ENCODE results near the gene ELAVL1. TPM values are rescaled to one million over a fixed set of nuclear protein-coding genes. Genes with fewer than 3 reads are reported as not detected.

The ELAVL1 gene
- total RNA-seq, 4 donors from 2014 or later: 25.7 to 44.6 (median 34.5) TPM

DNA sequence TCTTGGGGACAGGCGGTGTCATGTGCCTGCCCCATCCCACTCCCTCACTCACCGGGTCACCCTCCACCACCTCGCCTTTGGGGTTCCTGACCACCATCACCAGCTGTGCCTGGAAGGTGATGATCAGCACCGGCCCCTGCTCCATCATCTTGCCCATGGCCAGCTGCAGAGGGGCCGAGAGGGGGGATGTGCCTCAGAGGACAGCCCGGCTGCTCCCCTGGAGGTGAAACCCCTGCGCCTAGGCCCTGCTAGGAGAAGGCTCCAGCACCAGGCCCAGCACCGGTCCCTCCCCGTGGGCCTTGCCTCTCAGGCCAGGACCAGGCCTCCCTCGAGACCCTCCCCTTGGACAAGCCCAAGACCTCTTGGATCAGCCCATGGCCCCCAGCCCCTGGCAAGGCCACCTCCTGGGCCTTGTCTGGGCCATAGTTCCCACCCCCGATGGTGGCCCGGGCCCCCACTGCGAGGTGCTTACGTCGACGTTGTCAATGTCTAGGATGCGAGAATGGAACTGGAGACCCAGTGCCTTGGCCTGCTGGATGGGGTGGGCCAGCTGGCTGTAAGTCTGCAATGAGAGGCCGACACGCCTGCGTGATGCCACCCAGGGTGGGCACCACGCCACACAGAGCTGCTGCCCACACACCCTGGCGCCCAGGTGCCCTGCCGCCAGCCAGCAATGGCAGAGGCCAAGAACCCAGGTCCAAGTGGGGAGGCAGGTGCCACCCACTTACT lies 77.7 kb downstream of the ELAVL1 start:
- no peak for DNase-seq
- no peak for TF ChIP-seq POLR2A (IDR thresholded peaks at IDR 0.05)
- TF ChIP-seq, protein P1, sequence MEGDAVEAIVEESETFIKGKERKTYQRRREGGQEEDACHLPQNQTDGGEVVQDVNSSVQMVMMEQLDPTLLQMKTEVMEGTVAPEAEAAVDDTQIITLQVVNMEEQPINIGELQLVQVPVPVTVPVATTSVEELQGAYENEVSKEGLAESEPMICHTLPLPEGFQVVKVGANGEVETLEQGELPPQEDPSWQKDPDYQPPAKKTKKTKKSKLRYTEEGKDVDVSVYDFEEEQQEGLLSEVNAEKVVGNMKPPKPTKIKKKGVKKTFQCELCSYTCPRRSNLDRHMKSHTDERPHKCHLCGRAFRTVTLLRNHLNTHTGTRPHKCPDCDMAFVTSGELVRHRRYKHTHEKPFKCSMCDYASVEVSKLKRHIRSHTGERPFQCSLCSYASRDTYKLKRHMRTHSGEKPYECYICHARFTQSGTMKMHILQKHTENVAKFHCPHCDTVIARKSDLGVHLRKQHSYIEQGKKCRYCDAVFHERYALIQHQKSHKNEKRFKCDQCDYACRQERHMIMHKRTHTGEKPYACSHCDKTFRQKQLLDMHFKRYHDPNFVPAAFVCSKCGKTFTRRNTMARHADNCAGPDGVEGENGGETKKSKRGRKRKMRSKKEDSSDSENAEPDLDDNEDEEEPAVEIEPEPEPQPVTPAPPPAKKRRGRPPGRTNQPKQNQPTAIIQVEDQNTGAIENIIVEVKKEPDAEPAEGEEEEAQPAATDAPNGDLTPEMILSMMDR (IDR thresholded peaks at IDR 0.05): no peak
- intact Hi-C loops (cut with DNase I): no loop called here
- 80 to 88% methylated on average over 1 to 6 of the region's 23 CpGs for WGBS, 2 donors
- Histone ChIP-seq H3K4me1 (peaks cover 36 to 89% (median 47%) of the 10 kb centered on the region in 3 donors), H3K4me3 (peak overlapping the region in 1 of 4 donors; percentile 27), H3K36me3 (peaks cover 16 to 48% (median 22%) of the 10 kb centered on the region in 3 donors), H3K27ac (peak overlapping the region; percentile 63 to 91 (median 84)), H3K27me3 (peaks cover 0 to 19% (median 0%) of the 10 kb centered on the region in 4 donors), H3K9me3 (no peaks in the 10 kb centered on the region)

DNA sequence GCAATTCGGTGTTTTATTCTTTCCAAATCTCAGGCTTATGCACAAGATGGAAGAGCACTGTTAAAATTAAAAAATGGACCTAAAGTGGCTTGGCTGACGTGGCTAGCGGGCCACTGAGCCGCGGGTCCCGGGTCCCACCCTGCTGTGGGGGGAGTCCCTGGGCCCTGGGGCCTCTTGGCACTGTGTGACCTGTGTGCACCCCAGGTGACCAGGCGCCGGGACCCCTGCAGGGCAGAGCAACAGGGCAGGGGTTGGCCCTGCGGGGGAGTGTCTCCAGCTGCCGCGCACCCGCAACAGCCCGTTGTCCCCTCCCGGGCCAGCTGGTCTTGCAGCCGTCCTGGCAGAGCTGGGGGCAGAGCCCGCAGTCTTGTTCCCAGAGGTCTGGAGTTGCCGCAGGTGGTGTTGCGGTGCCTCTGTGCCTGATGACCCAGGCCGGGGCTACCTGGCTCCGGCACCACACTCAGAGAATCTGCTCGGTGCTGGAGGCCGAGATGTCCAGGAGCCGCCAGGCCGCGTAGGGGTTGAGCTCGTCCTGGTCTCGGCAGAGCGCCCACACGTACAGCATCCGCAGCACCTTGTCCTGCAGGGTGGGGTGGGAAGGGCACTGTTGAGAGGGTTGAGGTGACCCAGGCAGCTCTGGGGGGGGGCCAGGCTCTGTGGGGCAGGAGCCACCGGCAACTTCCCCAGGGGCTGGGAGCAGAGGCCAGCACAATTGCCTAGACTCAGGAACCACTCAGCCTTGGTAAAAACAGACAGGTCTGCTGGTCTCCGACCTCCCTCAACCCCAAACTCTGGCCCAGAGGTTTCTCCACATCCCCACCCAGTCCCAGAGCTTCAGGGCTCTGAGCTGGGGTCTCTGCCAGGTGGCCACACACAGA lies 78.5 kb downstream of the ELAVL1 start:
- 50 to 53% methylated on average over 2 to 8 of the region's 32 CpGs for WGBS, 2 donors
- Histone ChIP-seq H3K36me3 (peaks cover 8 to 48% (median 19%) of the 10 kb centered on the region in 3 donors), H3K27me3 (peaks cover 0 to 19% (median 0%) of the 10 kb centered on the region in 4 donors), H3K4me1 (peaks cover 37 to 97% (median 52%) of the 10 kb centered on the region in 3 donors), H3K27ac (peak overlapping the region; percentile 63 to 91 (median 84)), H3K4me3 (peak overlapping the region in 1 of 4 donors; percentile 71), H3K9me3 (no peaks in the 10 kb centered on the region)
- TF ChIP-seq, protein P1 (IDR thresholded peaks at IDR 0.05): no peak
- TF ChIP-seq POLR2A (IDR thresholded peaks at IDR 0.05): no peak
- intact Hi-C loops (cut with DNase I): no loop called here
- DNase-seq: no peak

DNA sequence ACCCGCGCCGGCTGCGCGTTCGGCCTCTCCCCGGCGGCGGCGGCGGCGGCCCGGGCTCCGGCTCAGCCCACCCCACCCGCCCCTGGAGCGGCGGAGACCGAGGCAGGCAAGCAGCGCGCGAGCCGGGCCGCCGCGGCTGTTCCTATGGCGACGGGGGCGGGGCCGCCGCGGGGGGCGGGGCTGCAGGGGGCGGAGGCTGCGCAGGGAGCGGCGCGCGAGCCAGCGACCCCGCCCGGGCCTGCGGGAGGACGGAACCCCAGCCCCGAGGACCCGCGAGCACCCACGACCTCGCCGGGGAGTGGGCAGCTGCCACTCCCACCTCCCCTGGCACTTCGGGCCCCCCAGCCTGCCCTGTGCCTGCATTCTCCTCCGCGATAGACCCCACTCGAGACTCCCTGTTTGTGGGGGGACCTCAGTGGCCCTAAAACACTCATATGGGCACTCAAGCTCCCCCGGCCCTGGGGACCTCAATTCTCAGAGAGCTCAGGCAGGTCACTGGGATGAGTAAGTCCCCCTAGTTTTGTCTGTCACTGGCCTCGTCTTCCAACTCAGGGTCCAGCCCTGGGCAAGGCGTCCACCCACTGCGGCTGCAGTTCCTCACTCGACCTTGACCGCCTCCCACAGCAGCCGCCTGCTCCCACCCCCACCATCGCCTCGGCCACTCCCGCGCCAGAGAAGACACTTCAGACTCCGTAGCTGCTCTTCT lies 79.3 kb downstream of the ELAVL1 start, which contains the start of gene CTXN1:
TSS of gene CTXN1 (minus strand) at position 115 of the 706 bp plus-strand sequence. CDS start 597 bp downstream, outside the sequence.
- peaks cover 45 to 97% (median 57%) of the 10 kb centered on the region in 3 donors for H3K4me1 ChIP-seq
- peak within 1 kb of the TSS; percentile 44 to 91 (median 84) for H3K27ac ChIP-seq
- peak within 1 kb of the TSS; percentile 31 to 71 (median 50) for H3K4me3 ChIP-seq
- no peaks in the 10 kb centered on the region for H3K9me3 ChIP-seq
- peaks cover under 1 to 45% (median 11%) of the 10 kb centered on the region in 3 donors for H3K36me3 ChIP-seq
- intact Hi-C loops (cut with DNase I): no loop called here
- DNase-seq: no peak
- TF ChIP-seq POLR2A (IDR thresholded peaks at IDR 0.05): no peak
- TF ChIP-seq, protein P1 (IDR thresholded peaks at IDR 0.05): peak in 2 of 6 experiments; percentile 10 to 17
- 44 to 53% methylated on average over 7 to 12 of the region's 65 CpGs for WGBS, 2 donors
- peaks cover 0 to 19% (median 0%) of the 10 kb centered on the region in 4 donors for H3K27me3 ChIP-seq

DNA sequence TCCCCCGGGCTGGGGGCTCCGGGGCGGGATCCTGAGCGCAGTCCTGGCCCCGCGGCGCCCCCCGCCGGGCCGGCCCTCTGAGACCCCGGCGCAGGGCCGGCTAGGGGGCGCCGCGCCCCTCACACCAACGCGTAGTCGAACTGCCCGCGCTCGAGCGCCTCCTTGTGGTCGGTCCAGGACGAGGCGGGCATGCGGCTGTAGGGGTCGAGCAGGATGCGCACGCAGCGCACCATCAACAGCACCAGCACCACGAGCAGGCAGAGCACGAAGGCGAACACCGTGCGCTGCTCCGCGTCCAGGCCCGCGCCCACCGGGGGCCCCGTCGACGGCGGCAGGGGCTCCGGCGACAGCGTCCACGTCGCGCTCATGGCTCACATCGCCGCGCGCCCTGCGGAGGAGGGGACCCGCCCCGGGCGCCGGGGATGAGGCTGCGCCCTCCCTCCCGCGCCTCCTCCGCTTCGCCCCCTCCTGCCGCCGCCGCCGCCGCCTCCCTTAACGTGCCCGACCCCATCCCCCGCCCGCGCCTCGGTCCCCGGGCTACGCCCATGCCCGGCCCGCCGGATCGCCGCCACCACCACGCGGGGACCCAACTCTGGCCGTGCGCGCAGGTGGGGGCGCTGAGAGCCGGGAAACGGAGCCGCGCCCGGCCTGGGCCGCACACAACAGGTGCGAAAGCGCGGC lies 80.1 kb downstream of the ELAVL1 start:
- no peaks in the 10 kb centered on the region for H3K9me3 ChIP-seq
- no peak for TF ChIP-seq POLR2A (IDR thresholded peaks at IDR 0.05)
- TF ChIP-seq, protein P1 (IDR thresholded peaks at IDR 0.05): peak; percentile 68 to 86 (median 80)
- H3K27me3 ChIP-seq: peaks cover 0 to 19% (median 0%) of the 10 kb centered on the region in 4 donors
- intact Hi-C loops (cut with DNase I): no loop called here
- peaks cover 47 to 93% (median 58%) of the 10 kb centered on the region in 3 donors for H3K4me1 ChIP-seq
- H3K36me3 ChIP-seq: peaks cover 0 to 36% (median 11%) of the 10 kb centered on the region in 3 donors
- WGBS, 2 donors: no CpG with 5 or more reads among the region's 98 CpGs
- peak overlapping the region; percentile 31 to 71 (median 50) for H3K4me3 ChIP-seq
- peak overlapping the region; percentile 44 to 91 (median 72) for H3K27ac ChIP-seq
- no peak for DNase-seq
